Activated CD8-positive, alpha-beta memory T cell treated with anti-CD3 and anti-CD28 coated beads for 36 hours (primary cell): ENCODE measurements around the gene PGD. TPM values are rescaled to one million over a fixed set of nuclear protein-coding genes. Genes with fewer than 3 reads are reported as not detected.
"Not testable (repeated sequence)": the region's sequence is repeated elsewhere in the genome, so short reads cannot be mapped to it uniquely, and the experiment has no call there.

Source experiments
- CTCF ChIA-PET: fragments of 350-600 bp; sonication (Branson Sonifier 250); formaldehyde crosslinking; loops from one replicate; lab custom pipeline; 2021; ENCODE audit warnings: antibody characterized with exemption; lab: Charles Lee
- POLR2A ChIA-PET: fragments of 350-600 bp; sonication (Branson Sonifier 250); formaldehyde crosslinking; loops from one replicate; lab custom pipeline; 2021; ENCODE audit warnings: antibody characterized with exemption; lab: Charles Lee
- total RNA-seq, 2 experiments: library from RNA; stranded (reverse); gene quantifications; one replicate each; pipeline ENCODE4 v1.2.3, GENCODE V29; 2021

The PGD gene
- total RNA-seq, 2 experiments from 2014 or later: 131 to 137 TPM

DNA sequence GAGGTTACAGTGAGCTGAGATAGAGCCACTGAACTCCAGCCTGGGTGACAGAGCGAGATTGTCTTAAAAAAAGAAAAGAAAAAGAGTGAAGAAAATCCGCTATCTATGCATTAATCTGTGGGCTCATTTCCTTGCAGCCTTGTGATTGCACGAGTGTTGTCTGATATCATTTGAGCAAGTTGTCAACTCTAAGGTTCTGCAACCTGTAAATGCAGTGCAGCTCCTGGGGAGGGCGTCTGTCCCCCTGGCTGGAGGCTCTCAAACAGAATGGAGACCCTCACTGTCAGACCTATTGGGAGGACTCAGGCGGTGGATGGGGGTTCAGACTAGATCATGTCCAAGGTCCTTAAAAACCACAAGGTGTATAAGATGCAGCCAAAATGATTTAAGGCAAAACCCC, 57.2 kb downstream of the PGD start:
- CTCF ChIA-PET: interaction anchor here (0.6 to 0.7 kb wide), 3 partner anchors 24 to 484 kb away, joined by 3 to 5 read pairs (median 3); no protein-coding TSS in a partner anchor
- POLR2A ChIA-PET: interaction anchor here (0.6 kb wide), 1 partner anchor 286 kb away, joined by 4 read pairs; no protein-coding TSS in a partner anchor

DNA sequence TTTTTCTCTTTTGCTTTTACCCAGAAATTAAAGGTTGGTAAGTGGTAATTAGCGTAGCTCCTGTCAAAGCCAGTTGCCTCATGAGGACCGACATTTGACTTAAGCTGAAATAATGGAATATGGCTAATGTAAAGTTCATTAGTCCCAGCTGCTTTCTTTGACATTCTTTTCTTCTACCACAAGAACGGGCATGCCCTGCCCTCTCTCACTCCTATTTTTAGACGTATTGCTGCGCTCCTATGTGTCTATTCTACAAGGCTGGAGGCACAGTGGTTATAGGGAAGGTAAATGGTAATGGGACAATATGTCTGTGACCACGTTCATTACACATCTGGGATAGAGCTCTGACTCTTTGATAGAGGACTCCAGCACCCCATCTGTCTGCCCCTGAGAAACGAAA, 57.8 kb downstream of the PGD start:
- POLR2A ChIA-PET: interaction anchor here (0.6 kb wide), 1 partner anchor 286 kb away, joined by 4 read pairs; no protein-coding TSS in a partner anchor
- CTCF ChIA-PET: interaction anchor here (0.6 kb wide), 2 partner anchors 24 to 483 kb away, joined by 3 read pairs; no protein-coding TSS in a partner anchor

DNA sequence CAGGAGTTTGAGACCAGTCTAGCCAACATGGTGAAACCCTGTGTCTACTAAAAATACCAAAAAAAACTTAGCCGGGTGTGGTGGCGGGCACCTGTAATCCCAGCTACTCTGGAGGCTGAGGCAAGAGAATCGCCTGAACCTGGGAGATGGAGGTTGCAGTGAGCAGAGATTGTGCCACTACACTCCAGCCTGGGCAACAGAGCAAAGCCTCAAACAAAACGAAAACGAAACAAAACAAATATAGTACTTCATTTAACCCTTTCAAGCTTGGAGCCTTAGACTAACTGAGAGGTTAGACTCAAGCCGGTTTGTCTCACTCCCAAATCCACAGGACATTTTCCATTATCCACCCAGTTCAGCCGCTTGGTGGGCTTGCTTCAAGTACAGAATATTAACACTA, 58.6 kb downstream of the PGD start:
- CTCF ChIA-PET, POLR2A ChIA-PET: not testable (repeated sequence)

GRCh38 chr1:10457875-10458274, 59.0 kb downstream of the PGD start:
- ChIA-PET POLR2A (no interaction called here), CTCF (no interaction called here)

DNA sequence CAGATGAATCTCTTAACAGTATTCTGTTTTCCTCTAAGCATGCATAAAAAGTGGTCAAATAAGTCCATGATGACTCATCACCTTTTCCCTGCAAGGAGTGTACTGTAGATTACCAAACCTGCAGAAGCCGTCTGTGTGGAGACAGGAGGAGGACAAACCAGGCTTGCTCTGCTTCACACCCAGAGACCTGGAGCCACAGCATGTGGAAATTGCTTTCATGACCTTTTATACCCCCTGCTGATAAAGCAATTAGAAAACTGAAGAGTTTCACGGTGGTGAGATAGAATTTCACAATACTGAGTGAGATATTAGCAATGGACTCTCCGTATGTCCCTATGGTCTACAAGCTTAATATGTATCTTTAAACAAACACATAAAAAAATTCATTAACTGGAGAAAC, 60.3 kb downstream of the PGD start:
- POLR2A ChIA-PET: no interaction called here
- CTCF ChIA-PET: no interaction called here

- POLR2A ChIA-PET: no interaction called here
- CTCF ChIA-PET: interaction anchor here (0.7 kb wide), 1 partner anchor 1406 kb away, joined by 3 read pairs; no protein-coding TSS in a partner anchor
Observed at GRCh38 chr1:10467078-10467477, 68.2 kb downstream of the PGD start.

DNA sequence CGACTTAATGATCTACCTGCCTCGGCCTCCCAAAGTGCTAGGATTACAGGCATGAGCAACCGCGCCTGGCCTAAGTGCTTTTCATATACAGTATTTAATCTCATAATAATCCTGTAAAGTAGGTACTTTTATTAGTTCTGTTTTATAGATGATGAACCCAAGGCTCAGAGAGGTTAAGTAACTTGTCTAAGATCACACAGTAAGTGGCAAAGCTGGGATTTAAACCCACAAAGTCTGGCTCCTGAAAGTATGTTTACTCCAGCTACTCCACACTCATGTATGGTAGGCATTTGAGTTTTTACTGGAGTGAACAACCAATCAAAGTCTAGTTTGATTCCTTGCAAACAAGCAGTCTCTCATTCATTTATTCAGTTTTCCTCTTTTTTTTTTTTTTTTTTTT, 71.2 kb downstream of the PGD start:
- POLR2A ChIA-PET: no interaction called here
- CTCF ChIA-PET: no interaction called here

Other genes starting within 250 kb of the PGD start
- 10 to 100 TPM; 15.6 to 17.0 TPM for gene KIF1B, start 188.5 kb upstream of the PGD start, total RNA-seq
- gene CENPS, start 31.4 kb downstream of the PGD start, total RNA-seq: 10 to 100 TPM; 32.8 to 35.2 TPM
- under 1 TPM; 0.23 to 0.46 TPM for gene CORT, start 51.0 kb downstream of the PGD start, total RNA-seq
- 10 to 100 TPM; 77.3 to 79.1 TPM for gene DFFA, start 73.5 kb downstream of the PGD start, total RNA-seq
- gene PEX14, start 75.9 kb downstream of the PGD start, total RNA-seq: 10 to 100 TPM; 19.6 to 19.9 TPM